Left kidney (tissue), 8 donors: ENCODE results near the gene MRPL47. TPM values are rescaled to one million over a fixed set of nuclear protein-coding genes. Genes with fewer than 3 reads are reported as not detected.
"Not testable (repeated sequence)": the region's sequence is repeated elsewhere in the genome, so short reads cannot be mapped to it uniquely, and the experiment has no call there.

Experiments
- DNase-seq: peaks from one replicate; pipeline ENCODE4 v3.0.0-alpha.2; 2013
- long read RNA-seq, 8 donors: transcript quantifications; one replicate each; lab custom pipeline, GENCODE V29; 2026
- polyA plus RNA-seq: library from polyadenylated mRNA; unstranded; fragments of 120-200 nt; gene quantifications from one replicate; pipeline ENCODE4 v1.2.1, GENCODE V29; 2013; ENCODE audit not compliant: insufficient read length

MRPL47 gene
- polyA plus RNA-seq: 57.8 TPM
- long read RNA-seq, donor 1, transcript MRPL47-203 (7 exons, 1,370 nt): major isoform, 28 of 32 reads
- long read RNA-seq, donor 1, partial matches to known transcripts: 0 of 32 reads
- long read RNA-seq, donor 1, other reads (novel, unspliced or antisense): 0 of 32 reads
- long read RNA-seq, donor 2, transcript MRPL47-202 (6 exons, 673 nt): minor isoform, 5 of 31 reads
- long read RNA-seq, donor 2, transcript MRPL47-203 (7 exons, 1,370 nt): major isoform, 26 of 31 reads
- long read RNA-seq, donor 2, partial matches to known transcripts: 0 of 31 reads
- long read RNA-seq, donor 2, other reads (novel, unspliced or antisense): 0 of 31 reads
- long read RNA-seq, donor 3, transcript MRPL47-203 (7 exons, 1,370 nt): major isoform, 26 of 28 reads
- long read RNA-seq, donor 3, partial matches to known transcripts: 0 of 28 reads
- long read RNA-seq, donor 3, other reads (novel, unspliced or antisense): 0 of 28 reads
- long read RNA-seq, donor 4, partial matches to known transcripts: 0 of 2 reads
- long read RNA-seq, donor 4, other reads (novel, unspliced or antisense): 0 of 2 reads
- long read RNA-seq, donor 5, transcript MRPL47-202 (6 exons, 673 nt): minor isoform, 10 of 868 reads
- long read RNA-seq, donor 5, transcript MRPL47-203 (7 exons, 1,370 nt): major isoform, 67 of 868 reads
- long read RNA-seq, donor 5, partial matches to known transcripts: 729 of 868 reads
- long read RNA-seq, donor 5, other reads (novel, unspliced or antisense): 62 of 868 reads
- long read RNA-seq, donor 6, transcript MRPL47-203 (7 exons, 1,370 nt): major isoform, 38 of 40 reads
- long read RNA-seq, donor 6, partial matches to known transcripts: 0 of 40 reads
- long read RNA-seq, donor 6, other reads (novel, unspliced or antisense): 0 of 40 reads
- long read RNA-seq, donor 7, transcript MRPL47-202 (6 exons, 673 nt): minor isoform, 6 of 65 reads
- long read RNA-seq, donor 7, transcript MRPL47-203 (7 exons, 1,370 nt): major isoform, 48 of 65 reads
- long read RNA-seq, donor 7, partial matches to known transcripts: 11 of 65 reads
- long read RNA-seq, donor 7, other reads (novel, unspliced or antisense): 0 of 65 reads
- long read RNA-seq, donor 8, transcript MRPL47-203 (7 exons, 1,370 nt): major isoform, 14 of 15 reads
- long read RNA-seq, donor 8, partial matches to known transcripts: 0 of 15 reads
- long read RNA-seq, donor 8, other reads (novel, unspliced or antisense): 0 of 15 reads

- peak; percentile 97 for DNase-seq
These were observed at the start of gene MRPL47, which contains the start of gene NDUFB5 for GRCh38 chr3:179604321-179605078. Gene MRPL47 (minus strand): TSS chr3:179604638. CDS start chr3:179604624, 14 bp downstream. Gene NDUFB5 (plus strand): TSS chr3:179604794. CDS start chr3:179604816, 22 bp downstream.

DNA sequence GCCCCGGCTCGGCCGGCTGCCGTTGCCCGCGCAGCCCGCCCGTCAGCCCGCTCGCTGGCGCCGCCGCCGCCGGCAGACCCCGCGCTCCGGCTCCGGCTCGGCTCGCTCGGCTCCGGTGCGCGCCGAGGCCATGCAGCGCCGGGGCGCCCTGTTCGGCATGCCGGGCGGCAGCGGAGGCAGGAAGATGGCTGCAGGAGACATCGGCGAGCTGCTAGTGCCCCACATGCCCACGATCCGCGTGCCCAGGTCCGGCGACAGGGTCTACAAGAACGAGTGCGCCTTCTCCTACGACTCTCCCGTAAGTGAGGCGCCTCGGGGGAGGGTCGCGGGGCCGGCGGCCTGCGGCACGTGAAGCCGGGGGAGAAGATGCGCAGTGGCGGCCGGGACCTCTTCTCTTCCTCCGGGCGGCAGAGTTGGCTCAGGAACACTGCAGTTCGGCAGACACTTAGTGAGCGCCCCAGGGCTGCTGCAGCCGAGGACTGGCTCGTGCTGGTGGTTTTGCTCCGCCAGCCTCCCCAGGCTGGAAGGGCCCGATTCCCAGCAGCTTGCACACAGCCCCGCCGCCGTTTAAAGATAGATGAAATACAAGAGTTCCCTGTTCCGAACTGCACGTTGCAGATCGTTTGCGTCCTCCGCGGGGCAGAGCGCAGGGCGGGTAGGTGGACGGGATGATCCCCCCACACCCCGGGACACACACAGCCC lies 48.8 kb upstream of the MRPL47 start:
- DNase-seq: peak; percentile 68

- peak; percentile 73 for DNase-seq
These were observed 48.1 kb upstream of the MRPL47 start, which contains the start of gene USP13 for GRCh38 chr3:179652447-179653095. Gene USP13 (plus strand): TSS chr3:179653040. CDS start chr3:179653226, 186 bp downstream.

DNA sequence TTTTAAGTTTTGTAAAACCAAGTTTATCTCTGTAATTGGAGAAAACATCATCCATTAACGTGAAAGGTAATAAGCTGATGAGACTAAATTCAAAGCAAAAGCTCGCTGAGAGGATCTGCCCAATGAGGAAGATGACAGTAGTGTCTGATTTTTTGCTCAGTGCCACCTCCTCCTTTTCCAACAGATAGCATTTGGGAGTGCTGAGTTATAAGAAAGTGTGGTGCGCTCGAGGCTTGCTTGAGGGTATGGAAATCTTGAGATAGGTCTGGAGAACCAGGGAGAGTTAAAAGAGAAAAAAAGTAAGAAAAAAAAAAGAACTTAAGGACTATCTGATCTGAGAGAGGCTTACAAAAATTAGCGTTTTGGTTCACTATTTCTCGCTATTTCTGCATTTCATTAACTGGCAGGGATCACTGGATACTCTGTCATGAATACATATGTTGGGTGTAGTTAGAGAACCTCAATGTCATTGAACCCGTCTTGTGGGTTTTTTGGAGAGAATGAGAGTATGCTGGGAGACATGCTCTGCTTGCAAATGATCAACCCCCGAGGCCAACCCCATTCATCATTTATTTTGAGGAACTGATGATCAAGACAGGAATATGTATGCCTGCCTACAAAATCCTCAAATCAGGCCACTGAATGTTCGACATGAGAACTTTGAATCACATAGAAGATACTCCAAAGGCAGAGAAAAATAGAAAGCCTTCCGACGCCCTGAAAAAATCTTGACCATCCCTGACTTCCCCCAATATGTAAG lies 47.4 kb upstream of the MRPL47 start:
- DNase-seq: no peak

DNA sequence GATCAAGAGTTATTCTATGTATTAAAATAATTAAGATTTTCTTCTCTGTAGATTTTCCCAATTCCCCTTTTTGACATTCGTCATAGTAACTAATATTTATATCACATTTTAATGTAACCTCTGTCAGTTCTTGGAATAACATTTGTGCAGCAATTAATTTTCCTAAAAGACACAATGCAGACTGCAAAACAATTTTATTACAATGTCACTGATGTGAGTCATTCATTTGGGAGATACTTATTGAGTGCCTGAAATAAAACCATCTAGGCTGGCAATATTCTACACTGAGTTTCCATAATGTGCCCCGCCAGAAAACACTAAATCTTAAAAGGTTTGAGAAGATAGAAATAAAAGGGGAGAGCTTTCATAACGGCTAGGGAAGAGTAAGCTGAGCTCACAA lies 41.7 kb upstream of the MRPL47 start:
- no peak for DNase-seq

- DNase-seq: not testable (repeated sequence)
These were observed 39.4 kb upstream of the MRPL47 start for GRCh38 chr3:179643837-179644236.

GRCh38 chr3:179642871-179643270 lies 38.4 kb upstream of the MRPL47 start:
- no peak for DNase-seq

GRCh38 chr3:179640469-179640868 lies 36.0 kb upstream of the MRPL47 start:
- DNase-seq: no peak

- DNase-seq: no peak
These were observed 26.5 kb upstream of the MRPL47 start for GRCh38 chr3:179630753-179631451.

DNA sequence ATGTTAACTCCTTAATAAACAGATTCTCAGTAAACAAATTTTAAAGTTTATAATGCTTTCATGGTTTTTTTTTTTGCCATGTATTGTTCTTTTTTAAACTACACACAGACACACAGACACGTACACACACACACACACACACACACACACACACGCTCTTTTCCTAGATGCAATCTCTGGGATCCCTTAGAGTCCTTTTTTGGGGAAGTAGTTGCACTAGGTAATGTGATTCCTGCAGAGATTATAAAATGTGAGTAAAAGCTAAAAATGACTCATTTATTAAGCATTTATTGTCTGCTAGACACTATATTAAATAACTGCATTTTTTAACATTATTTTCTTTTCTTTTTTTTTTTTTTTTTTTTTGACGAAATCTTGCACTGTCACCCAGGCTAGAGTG lies 20.0 kb upstream of the MRPL47 start:
- DNase-seq: no peak

DNA sequence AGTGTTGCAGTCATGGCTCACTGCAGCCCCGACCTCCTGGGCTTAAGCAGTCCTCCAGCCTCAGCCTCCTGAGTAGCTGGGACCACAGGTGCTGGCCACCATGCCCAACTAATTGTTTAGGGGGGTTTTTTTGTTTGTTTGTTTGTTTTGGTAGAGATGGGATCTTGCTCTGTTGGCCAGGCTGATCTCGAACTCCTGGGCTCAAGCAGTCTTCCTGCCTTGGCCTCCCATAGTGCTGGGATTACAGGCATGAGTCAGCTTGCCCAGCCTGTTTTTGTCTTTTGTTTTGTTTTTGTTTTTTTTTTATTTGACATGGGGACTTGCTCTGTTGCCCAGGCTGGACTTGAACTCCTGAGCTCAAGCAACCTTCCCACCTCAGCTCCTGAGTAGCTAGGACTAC lies 17.6 kb upstream of the MRPL47 start:
- DNase-seq: no peak

GRCh38 chr3:179615458-179616173 lies 11.2 kb upstream of the MRPL47 start:
- no peak for DNase-seq

DNA sequence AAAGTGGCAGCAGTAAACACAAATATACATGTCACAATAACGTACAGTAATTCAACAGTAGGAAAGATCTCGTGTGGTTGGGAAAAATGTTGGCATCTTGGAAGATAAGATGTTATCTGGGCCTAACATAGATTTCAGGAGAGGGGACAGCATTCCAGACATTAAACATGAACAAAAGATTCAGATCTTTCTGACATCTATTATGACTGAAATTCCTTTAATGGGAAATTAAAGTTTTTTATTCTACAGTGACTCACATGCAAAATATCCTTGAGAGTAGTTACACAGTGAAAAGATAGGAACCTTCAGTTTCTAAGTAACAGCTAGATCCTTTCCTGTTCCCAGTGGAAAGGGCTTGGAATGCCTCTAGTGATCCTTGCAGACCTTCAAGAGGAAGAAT lies 9.4 kb upstream of the MRPL47 start:
- DNase-seq: no peak

GRCh38 chr3:179610066-179610465 lies 5.6 kb upstream of the MRPL47 start:
- no peak for DNase-seq

- DNase-seq: no peak
These were observed 4.7 kb upstream of the MRPL47 start for GRCh38 chr3:179608931-179609720.

- no peak for DNase-seq
These were observed 2.2 kb upstream of the MRPL47 start for GRCh38 chr3:179606534-179607085.

- no peak for DNase-seq
These were observed 607 bp downstream of the MRPL47 start for GRCh38 chr3:179603831-179604230.
